HCT116 (cell line): ENCODE data around the gene ACSM3.
"Not testable (repeated sequence)": the region's sequence is repeated elsewhere in the genome, so short reads cannot be mapped to it uniquely, and the experiment has no call there.

Experiments used
- CTCF ChIP-seq, 3 experiments: fragments of 200-600 bp in 1 of 3; sonication (generic) in 1 of 3; IDR thresholded peaks in 2 of 3; conservative IDR thresholded peaks in 1 of 3; 2 replicates each; pipeline ENCODE4 v1.5.1; 2012 to 2017; ENCODE audit warnings: low read depth in 2 of 3, low read length in 2 of 3, antibody characterized with exemption in 1 of 3, borderline replicate concordance in 1 of 3, control low read depth in 1 of 3, mild to moderate bottlenecking in 1 of 3, mixed read lengths in 1 of 3, mixed run types in 1 of 3, moderate library complexity in 1 of 3; ENCODE audit not compliant: insufficient read depth in 1 of 3
- ELF1 ChIP-seq: IDR thresholded peaks from 2 replicates; pipeline ENCODE4 v1.6.1; 2012; ENCODE audit warnings: low read depth, borderline replicate concordance
- EZH2 ChIP-seq: fragments of 200-600 bp; sonication (generic); IDR thresholded peaks from 2 replicates; pipeline ENCODE4 v1.6.1; 2017; ENCODE audit warnings: antibody characterized with exemption, mixed run types
- EZH2phosphoT487 ChIP-seq: fragments of 200-600 bp; IDR thresholded peaks from 2 replicates; pipeline ENCODE4 v1.6.1; 2018; ENCODE audit warnings: antibody characterized with exemption, borderline replicate concordance
- RAD21 ChIP-seq: IDR thresholded peaks from 2 replicates; pipeline ENCODE4 v1.6.1; 2012; ENCODE audit warnings: low read depth, mild to moderate bottlenecking
- REST ChIP-seq: IDR thresholded peaks from 2 replicates; pipeline ENCODE4 v1.6.1; 2012; ENCODE audit warnings: low read depth
- SIN3A ChIP-seq: IDR thresholded peaks from 2 replicates; pipeline ENCODE4 v1.6.1; 2012; ENCODE audit warnings: low read depth
- YY1 ChIP-seq: IDR thresholded peaks from 2 replicates; pipeline ENCODE4 v1.6.1; 2011; ENCODE audit warnings: low read length, low read depth, moderate library complexity, mild to moderate bottlenecking; ENCODE audit not compliant: insufficient replicate concordance; ENCODE audit errors: extremely low read depth

GRCh38 chr16:20805684-20806167 is 41.9 kb downstream of the ACSM3 start:
- TF ChIP-seq CTCF (IDR thresholded peaks at IDR 0.05 in 2 of 3, conservative IDR thresholded peaks at IDR 0.05 in 1 of 3; ENCODE audit: borderline replicate concordance in 1 of 3, insufficient read depth in 1 of 3, low read depth in 2 of 3, low read length in 2 of 3); EZH2phosphoT487; EZH2; ELF1; RAD21; REST; SIN3A; YY1: not testable (repeated sequence)
